HG03521 (cell line): ENCODE measurements around the gene TMEM205.

Source experiments
- ATAC-seq: cut with Tn5 transposase; IDR thresholded peaks from one replicate; pipeline ENCODE4 v1.9.1; 2021; ENCODE audit warnings: mild to moderate bottlenecking, moderate library complexity; ENCODE audit not compliant: unreplicated experiment

Gene TMEM205

DNA sequence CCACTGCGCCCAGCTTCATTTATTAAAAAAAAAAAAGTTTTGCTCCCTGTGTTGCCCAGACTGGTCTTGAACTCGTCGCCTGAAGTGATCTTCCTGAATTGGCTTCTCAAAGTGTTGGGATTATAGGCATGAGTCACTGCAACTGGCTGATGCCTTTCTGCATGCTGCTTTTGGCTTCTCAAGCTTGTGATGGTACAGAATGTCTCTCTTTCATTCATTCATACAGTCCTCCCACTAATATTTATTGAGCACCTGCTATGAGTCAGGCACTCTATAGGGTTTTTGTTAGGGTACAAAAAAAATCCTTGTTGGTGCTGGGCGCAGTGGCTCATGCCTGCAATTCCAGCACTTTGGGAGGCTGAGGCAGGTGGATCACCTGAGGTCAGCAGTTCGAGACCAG lies 41.1 kb downstream of the TMEM205 start:
- no peak for ATAC-seq

DNA sequence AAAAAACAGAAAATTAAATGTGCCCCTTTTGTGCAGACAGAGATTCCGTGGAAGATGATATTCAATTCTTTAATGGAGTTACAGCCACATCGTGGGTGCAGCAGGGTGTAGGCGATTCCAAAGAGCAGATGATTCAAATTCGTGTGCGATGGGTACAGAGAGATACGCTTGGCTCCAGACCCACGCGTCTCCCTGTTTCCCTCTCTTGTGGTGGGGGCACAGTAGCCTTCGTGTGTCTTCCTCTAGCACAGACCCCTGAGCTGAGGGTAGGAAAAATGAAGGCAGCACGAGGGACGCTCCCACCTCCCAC lies 45.3 kb downstream of the TMEM205 start:
- no peak for ATAC-seq

DNA sequence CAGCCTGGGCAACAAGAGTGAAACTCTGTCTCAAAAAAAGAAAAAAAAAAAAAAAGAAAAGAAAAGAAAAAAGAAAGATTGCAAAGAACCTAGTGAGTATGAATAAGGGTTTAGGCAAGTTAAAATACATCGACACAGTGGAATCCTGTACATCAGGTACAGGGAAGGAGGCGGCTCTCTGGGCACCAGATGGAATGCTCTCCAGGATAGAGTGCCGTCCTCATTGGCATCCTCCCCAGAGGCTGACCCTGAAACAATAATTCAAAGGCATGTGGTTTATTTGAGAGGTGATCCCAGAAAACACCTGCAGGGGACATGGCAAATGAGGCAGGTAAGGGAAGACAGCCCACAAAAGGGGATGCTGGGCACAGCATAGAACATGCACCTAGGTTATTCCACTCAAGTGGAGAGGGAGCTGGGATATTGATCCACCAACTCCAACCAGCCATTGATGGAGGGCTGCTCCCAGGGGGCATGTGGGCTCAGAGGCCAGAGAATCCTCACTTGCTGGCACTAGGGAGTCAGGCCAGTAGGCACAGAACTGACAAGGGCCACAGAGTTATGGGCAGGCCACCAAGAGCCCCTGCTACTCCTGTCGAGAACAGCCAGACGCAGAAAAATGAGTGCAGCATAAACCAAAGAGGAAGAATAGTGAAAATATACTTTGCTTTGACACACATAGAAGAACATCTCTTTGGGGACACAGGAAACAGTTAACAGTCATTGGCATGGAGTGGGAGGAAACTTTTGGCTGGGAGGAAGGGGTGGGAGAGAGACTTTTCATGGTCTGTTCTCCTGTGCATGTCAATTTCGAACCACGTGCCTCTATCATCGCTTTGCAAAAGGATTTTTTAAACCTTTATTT lies 45.9 kb downstream of the TMEM205 start:
- ATAC-seq = no peak

DNA sequence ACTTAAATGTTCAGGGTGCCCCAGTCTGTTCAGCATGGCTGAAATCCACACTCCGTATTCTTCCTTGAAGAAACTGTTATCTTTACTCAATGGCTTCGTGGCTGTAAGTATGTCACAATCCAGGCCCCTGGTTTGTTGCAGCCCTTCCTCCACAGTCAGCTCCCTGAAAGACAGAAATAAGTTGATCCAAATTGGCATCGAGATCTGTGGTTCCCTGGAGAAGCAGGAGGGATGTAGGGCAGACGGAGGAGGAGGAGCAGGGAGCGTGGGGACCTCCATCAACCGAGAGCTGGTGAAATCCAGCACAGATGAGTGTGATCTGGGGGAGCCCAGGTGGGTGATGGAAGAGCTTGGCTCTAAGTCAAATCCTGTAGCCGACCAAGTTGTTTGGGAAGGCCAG lies 49.8 kb downstream of the TMEM205 start:
- ATAC-seq = no peak

DNA sequence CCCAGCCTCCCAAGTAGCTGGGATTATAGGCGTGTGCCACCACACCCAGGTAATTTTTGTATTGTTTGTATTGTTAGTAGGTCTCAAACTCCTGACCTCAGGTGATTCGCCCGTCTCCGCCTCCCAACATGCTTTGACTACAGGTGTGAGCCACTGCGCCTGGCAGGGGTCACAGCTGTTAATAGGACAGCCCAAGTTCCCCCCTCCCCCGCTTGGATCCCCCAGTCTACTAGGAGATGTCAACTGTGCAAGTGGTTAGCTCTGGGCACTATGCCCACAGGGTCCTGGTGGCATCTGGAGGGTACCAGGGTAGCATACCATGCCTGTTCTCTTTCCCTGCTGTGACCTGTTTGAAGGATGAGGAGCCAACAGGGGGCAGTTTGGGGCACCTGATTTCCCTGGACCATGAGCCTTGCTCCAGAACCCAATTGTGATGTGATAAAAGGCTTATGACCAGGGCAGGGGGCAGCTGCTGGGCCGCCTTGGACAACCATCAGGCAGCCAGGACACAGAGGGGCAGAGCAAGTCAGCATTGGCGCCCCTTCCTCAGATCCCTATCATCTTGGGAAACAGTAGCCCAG lies 50.3 kb downstream of the TMEM205 start, which contains the start of gene TSPAN16:
Gene TSPAN16, plus strand, starts transcription at position 496 of the 581 bp plus-strand sequence. CDS start 138 bp downstream, outside the sequence.
- ATAC-seq = no peak

DNA sequence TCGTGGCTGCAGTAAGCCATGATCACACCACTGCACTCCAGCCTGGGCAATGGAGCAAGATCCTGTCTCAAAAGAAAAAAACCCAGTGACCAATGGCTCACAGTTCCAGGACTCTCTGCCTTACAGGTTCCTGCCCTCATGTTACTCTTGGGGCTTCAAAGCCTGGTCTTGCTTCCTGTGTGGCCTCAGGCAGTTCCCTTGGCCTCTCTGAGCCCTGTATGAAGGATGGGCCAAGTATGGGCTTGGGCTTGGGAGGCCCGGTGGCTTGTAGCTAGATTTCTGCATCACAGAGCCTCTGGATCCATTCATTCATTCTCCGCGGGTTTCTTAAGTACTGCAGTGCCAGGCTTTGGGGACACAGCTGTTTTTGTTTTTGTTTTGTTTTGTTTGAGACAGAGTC lies 50.9 kb downstream of the TMEM205 start:
- ATAC-seq = no peak

DNA sequence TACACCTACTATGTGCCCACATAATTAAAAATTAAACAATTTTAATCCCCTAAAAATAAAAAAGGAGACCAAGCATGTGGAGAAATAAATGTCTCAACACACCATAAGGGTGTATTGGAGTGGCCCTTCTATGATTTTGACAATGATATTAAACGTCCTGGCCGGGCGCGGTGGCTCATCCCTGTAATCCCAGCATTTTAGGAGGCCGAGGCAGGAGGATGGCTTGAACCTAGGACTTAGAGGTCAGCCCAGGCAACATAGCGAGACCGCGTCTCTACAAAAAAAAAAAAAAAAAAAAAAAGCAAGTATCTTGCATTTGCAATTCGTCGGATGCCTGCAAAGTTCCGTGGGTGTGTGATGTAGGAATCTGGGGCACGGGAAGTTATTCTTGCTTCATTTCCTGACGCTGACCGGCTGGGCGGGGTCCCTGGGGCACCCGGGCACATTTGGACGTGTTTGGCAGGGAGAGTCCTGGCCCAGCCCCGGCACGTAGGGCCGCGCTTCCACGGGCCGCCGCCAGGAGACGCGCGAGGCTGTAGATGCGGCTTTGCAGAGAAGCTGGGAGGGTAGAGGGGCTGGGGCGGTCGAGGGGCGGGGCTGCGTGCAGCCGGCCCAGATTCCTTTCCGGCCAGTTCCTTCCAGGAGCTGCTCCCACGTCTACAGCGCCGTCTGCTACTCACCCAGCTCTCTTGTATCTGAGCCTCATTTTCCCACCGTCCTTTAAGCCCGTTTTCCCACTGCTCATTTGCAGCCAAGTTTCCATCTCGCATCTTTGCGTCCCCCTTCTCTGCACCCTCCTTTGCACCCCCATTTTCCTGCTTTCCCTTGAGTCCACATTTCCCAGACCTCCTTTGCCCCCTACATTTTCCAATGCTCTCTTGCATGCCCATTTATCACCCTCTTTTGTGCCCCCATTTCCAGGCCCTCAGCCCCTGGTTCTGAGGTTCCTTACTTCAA lies 52.4 kb downstream of the TMEM205 start:
- no peak for ATAC-seq
